HG03025 (cell line): ENCODE results near the gene MUC4.
"Not testable (repeated sequence)": the region's sequence is repeated elsewhere in the genome, so short reads cannot be mapped to it uniquely, and the experiment has no call there.

Experiments
- ATAC-seq: cut with Tn5 transposase; IDR thresholded peaks from one replicate; pipeline ENCODE4 v1.9.1; 2021; ENCODE audit warnings: mild to moderate bottlenecking, moderate library complexity; ENCODE audit not compliant: unreplicated experiment, low FRiP score

The MUC4 gene

DNA sequence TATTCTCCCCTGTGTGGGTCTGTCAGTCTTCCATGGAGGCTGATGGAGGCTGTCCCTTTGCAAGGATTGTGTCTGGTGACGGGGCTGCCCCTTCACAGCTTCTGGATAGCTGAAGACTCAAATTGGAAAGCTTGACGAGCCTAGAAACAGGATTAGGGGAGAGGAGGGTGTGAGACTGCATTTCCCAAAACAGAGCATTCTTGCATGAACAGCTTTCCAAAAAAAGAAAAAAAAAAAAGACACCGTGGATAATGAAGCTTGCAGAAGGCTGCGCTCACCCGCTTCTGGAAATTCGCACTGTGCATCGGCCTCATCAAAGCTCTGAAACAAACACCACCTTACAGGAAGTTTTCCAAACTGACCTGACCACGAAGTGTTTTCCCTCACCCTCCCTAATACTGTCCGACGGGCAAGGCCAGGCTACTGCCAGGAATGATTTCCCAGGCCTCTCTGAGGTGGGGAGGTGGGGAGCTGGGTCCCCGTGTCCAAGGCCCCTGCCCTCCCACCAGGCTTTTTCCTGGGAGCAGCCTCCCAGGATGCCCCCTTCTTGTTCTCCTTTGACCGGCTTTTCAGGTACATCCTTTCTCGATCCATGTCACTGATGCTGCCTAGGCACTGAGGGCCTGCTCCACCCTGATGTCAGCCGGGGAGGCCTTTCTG lies 24.9 kb upstream of the MUC4 start:
- no peak for ATAC-seq

DNA sequence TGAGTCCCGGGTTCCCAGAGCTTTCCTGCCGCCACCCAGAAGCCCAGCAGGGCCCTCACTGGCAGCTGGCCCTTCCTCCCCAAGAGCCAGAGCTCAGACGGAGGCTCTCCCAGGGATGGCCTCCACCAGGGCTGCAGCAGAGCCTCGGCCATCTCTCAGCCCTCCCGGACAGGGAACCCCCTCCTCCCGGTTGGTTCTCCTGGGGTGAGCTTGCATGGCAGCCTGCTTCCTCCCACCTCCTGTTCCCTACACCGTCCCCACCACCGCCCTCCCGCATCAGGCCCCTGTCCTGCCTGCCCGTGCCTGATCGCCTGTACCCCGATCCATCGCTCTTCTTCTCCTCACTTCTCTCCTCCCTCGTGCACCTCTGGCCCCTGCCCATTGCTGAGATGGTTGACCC lies 24.1 kb upstream of the MUC4 start:
- no peak for ATAC-seq

DNA sequence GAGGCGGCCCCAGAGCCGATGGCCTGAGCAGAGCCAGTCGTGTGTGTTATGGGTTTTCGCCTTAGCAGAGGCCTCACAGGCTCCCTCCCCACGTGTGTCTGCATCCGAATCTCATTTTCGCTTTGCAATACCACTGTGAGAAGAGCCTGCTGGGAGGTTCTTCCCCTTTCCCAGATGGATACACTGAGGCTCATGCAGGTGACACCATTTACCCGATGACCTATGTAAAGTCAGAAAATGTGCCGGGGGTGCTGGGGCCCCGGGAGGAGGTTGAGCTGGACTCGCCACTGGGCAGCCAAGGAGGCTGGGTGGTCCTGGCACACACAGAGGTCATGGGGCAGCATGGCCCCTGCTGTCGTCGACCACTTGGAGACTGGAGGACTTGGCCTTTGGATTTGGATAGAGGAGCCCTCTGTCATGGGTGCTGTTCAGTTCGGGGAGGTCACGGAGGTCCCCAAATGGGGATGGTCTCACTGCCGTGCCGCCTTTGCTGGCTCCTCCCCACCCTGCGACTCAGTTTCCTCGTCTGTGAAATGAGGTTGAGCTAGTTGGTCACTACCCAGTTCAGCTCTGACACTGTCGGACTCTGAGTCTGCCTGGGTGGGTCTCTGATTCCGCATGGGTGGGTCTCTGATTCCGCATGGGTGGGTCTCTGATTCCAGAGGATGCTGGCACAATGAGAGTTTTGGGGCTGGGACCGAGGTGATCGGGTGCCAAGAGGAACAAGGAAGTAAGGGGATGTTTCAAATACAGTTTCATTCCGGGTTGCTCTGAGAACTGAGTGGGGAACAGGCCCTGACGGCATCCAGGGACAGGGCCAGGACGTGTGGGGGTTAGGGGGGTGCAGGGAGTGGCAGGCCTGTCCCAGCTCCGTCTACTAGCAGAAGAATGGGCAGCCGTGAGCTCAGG lies 23.2 kb upstream of the MUC4 start:
- no peak for ATAC-seq

DNA sequence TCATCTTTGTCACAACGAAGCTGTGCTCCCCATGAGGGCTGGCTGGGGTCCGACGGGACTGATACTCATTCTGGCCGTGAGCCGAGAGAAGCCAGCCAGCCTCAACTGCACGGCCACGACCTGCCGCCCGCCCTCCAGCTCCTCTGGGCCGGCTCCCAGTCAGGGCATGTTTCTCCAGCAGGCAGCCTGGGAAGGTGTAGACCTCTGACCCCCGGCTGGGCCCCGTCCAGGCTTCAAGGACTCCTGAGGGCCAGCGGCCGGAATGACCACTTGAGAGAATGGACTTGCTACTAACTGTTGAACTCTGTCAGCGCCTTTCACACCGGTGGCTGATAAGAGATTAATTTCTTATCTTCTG lies 18.1 kb upstream of the MUC4 start:
- no peak for ATAC-seq

GRCh38 chr3:195828762-195829161 lies 17.0 kb upstream of the MUC4 start:
- no peak for ATAC-seq

DNA sequence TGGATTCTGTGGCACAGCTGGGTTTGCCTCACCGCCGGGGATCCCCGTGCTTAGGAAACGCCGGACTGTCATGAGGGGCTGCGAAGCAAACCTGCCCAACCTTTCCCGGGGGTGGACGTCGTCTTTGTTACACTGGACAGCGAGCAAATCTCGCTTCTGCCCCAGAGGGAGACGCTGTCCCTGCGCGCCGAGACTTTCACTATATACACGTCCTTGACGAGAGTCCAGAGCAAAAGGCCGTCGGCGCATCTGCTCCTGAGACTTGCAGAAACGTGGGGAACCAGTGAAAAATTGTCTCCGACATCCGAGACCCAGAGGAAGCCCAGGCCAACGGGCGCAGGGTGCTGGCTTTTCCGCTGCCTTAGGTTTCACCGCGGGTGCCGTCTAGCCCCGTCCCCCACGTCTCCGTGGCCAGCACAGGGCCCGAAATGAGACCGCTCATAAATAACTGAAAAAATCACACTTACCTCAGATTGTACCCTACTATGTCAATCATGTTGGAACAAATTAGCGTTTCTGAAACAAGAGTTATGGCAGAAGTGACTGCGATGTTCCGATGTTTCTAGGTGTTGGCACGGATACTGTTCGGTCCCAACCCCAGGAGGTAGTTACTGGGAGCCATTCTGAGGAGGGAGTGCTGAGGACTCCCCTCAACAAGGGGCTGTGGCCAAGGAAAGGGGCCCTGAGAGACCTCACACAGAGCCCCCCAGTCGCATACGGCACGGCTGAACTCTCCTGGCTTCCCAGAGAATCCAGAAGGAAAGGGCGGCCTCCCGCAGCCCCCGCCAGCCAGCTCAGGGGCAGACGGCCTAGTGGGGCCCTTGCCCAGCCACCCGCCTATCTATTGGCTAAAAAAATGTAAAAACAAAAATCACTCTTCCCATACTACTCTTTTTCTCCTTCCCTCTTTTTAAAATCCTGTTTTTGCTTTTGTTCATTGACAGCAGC lies 14.4 kb upstream of the MUC4 start:
- ATAC-seq: no peak

DNA sequence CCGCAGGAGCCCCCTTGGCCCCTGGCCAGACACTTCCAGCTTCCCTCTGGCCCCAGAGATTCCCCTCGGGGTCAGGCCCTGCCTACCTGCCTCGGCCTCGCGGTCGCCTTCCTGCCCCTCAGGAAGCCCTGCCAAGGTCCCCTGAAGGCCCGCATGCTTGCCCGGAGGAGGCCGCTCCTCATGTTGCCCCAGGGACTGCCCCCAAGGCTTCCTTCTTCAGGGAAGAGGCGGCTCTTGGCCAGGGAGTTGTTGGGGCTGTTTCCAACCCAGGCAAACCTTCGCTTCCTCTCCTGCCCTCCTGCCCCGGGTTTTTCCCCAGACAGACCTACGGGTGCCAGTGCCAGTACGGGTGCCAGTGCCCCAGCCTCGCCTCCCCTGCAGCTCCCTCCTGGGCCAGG lies 13.5 kb upstream of the MUC4 start:
- no peak for ATAC-seq

GRCh38 chr3:195824425-195825190 lies 12.9 kb upstream of the MUC4 start:
- ATAC-seq: not testable (repeated sequence)

DNA sequence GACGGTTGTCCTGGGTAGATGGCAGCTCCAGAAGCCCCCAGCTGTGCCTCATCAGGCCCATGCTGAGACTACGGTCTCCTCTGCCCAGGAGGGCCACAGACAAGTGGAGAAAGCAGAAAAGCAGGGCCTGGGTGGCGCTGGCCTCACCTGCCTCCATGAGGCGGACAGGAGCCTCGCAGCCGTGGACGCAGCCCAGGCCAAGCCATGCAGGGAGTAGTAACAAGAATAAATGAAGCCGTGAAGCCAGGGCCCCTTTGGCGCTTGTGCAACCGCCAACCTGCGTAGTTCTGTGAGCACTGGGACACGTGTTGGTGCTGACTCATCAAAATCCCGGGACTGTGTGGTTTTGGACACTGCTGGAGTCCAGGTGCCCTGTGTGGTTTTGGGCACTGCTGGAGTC lies 12.3 kb upstream of the MUC4 start:
- no peak for ATAC-seq

- no peak for ATAC-seq
These were observed 11.6 kb upstream of the MUC4 start for GRCh38 chr3:195823280-195823679.

GRCh38 chr3:195822131-195822696 lies 10.5 kb upstream of the MUC4 start:
- no peak for ATAC-seq

DNA sequence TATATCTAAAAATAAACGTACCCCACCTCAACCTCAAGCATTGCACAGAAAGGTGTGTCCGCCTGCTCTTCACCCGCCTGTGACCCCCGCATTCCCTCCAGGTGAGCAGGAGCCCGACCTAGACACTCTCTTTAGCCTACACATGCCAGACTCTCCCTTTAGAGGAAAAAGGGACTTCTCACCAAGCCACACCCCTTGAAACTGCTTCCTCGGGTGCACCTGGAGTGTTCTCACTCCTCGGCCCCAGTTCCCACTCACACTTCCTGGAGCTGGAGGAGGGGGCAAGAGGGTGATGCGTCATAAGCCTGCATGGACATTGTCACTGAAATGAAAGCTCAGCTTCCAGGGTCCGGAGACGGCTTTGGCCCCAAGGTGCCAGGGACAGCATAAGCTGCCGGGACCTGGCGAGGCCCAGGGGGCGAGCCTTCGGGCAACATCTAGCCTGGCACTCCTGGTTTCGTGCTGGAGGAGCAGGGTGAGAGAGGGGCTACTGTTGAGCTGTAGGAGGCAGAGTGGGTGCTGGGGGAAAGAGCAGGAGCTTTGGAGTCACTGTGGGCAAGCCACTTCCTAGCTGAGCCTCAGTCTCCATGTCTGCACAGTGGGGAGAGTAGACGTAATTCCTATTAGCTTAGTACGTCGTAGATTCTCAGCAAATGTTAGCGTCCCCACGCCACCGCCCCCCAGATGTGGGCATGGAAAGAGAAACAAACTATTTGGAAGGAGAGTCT lies 9.8 kb upstream of the MUC4 start:
- ATAC-seq: no peak

- ATAC-seq: no peak
These were observed 9.2 kb upstream of the MUC4 start for GRCh38 chr3:195820901-195821300.

DNA sequence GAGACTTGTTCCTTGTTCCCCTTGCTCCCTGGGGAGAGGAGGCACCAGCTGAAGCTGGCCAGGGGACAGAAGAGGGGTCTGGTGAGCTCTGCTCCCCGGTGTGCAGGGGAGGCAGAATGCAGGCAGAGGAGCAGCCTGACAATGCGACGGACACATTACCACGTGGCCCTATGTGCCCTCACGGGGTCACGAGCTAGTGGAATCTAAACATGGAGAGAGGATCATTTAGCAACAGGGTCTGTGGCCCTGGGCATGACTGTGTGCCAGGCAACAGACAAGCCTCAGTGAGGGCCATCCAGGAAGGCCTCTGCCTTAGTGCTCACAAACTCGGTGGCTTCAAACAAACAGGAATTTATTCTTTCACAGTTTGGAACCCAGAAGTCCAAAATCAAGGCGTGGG lies 8.5 kb upstream of the MUC4 start:
- ATAC-seq: no peak

DNA sequence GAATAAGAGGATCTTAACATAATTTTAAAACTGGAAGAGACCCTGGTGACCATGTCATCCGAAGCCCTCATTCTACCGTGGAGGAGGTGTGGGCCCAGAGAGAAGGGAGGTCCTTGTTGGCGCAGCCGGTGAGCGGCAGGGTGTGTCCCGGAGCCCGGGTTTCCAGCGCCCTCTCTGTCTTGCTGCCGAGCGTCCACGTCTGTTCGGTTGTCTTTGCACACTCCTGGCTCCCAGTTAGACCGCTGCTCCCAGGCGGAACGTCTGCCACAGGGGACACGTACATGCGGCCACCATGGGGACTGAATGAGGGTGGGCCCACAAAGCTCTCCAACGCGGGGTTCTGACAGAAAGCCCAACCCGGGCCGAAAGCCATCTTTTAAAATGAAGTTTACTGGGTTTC lies 6.6 kb upstream of the MUC4 start:
- ATAC-seq: no peak

- no peak for ATAC-seq
These were observed 5.9 kb upstream of the MUC4 start for GRCh38 chr3:195817578-195818135.

GRCh38 chr3:195816276-195816913 lies 4.7 kb upstream of the MUC4 start:
- not testable (repeated sequence) for ATAC-seq

DNA sequence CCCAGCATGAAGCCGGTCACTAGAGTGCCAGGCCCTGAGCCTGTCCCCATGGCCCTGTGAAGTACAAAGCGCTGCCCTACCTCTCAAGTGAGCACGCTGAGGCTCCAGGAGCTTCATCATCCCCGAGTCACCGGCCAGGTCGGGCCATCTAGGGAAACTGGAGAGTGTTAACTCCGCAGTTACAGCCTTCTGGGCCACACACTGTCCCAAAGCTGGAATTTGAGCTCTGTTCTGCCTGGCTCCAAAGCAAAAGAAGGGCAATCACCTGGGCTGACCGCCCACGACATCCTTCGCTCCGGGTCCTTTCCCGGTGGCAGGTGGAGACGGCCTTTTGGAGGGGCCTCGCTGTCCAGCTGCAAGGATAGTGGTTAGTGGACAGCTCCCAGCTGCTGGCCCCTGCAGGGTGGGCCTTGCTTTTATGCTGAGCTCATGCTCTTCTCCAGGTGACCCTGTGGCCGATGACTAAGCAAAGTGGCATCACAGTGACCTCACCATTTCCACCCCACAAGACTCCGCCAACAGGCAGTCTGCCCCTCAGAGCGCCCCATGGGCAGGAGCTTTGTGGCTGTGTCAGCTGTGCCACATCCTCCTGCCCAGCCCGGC lies 3.5 kb upstream of the MUC4 start:
- ATAC-seq: no peak
